Activated CD8-positive, alpha-beta memory T cell treated with anti-CD3 and anti-CD28 coated beads for 48 hours (primary cell): Measurements from ENCODE around the gene DHRS2.
"Not testable (repeated sequence)": the region's sequence is repeated elsewhere in the genome, so short reads cannot be mapped to it uniquely, and the experiment has no call there.

Experiments
- DNase-seq, 3 experiments: peaks; one replicate each; pipeline ENCODE4 v3.0.0-alpha.2; 2020; ENCODE audit warnings: low read depth in 2 of 3, low spot score in 2 of 3

The DHRS2 gene

DNA sequence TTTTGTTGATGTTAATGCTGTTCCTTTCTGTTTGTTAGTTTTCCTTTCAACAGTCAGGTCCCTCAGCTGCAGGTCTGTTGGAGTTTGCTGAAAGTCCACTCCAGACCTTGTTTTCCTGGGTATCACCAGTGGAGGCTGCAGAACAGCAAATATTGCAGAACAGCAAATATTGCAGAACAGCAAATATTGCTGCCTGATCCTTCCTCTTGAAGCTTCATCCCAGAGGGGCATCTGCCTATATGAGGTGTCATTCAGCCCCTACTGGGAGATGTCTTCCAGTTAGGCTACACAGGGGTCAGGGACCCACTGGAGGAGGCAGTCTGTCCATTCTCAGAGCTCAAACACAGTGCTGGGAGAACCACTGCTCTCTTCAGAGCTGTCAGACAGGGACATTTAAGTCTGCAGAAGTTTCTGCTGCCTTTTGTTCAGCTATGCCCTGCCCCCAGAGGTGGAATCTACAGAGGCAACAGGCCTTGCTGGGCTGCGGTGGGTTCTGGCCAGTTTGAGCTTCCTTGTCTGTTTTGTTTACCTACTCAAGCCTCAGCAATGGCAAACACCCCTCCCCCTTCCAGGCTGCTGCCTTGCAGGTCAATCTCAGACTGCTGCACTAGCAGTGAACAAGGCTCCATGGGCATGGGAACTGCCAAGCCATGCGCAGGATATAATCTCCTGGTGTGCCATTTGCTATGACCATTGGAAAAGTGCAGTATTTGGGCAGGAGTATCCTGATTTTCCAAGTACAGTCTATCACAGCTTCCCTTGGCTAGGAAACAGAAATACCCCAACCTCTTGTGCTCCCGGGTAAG is 53.7 kb downstream of the DHRS2 start:
- not testable (repeated sequence) for DNase-seq

DNA sequence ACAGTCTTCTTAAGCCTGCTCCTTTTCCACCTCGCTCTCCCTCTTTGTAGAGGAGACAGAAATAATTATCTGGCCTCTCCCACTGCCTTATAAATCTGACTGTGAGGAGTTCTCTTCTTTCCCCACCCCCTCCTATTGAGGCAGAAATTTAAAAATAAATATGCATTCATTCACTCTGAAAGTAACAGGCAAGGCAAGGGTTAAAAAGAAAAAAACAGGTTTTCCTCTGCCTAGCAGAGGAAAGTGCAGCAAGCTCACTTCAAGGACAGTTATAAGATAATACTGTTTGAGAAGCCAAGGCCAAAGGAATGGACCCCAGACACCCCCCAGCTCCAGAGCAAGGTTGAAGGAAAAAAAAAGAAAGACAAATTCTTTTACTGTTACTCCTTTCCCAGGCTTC is 56.3 kb downstream of the DHRS2 start:
- no peak for DNase-seq

DNA sequence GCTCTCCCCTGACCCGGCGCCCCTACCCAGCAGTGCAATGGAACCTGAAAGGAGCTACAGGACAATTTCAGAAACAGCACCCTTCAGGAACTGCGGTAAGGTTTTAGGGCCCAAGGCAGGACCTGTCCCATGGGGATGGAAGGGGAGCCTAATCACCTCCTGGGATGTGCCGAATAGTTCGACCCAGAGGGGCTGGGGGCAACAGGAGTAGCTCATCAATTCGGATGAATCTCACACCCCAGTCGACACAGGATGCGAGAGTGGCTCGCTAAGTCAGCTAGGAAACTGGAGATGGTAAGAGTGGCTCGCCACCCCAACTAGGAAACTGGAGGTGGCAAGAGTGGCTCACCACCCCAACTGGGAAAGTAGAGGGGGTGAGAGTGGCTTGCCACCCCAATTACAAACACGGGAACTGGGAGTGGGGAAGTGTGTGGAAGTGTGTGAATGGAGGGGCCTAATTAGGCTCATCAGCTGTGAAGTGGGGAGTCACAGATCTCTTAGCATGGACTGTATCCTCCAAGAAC is 57.1 kb downstream of the DHRS2 start:
- no peak for DNase-seq

DNA sequence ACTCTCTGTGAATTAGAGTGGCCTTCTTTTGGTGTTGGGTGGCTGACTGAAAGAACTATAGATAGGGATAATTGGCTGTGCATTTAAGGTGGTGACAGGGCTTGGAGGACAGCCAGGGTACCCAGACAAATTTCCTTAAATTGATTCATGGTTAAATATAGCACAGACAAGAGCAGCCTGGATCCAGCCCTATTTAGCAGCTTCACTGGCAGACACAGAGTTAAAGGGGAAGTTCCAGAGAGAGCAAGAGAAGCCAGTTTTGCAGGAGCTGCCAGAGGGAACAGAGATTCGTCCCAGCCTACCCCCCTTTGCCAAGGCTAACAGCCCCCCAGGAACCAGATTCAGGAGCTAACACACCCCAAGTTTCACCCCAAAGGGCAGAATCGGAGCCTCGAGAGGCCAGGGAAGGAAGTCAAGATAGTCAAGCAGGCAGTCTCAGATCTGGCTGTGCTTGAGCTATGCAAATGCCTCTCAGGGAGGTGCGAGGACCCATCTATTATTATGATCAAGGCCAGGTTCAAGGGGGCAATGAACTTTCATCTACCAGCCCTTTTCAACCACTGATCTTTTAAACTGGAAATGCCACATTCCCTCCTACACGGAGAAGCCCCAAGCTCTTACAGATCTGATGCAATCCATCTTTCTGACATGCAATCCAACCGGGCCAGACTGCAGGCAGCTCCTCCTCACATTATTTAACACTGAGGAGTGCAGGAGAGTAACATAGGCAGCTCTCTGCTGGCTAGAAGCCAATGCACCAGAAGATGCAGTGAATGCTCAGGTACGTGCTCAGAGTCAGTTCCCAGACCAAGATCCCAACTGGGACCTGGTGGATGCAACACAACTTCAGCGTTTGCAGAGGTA is 58.2 kb downstream of the DHRS2 start:
- DNase-seq, result no peak
